GM10847 (cell line): Measurements from ENCODE around the gene ITPKB.

Source experiments
- POLR2A ChIP-seq: IDR thresholded peaks from 2 replicates; pipeline ENCODE4 v1.6.1; 2011; ENCODE audit not compliant: insufficient read length; ENCODE audit errors: extremely low read depth

The ITPKB gene

GRCh38 chr1:226640321-226641136 is 98.6 kb downstream of the ITPKB start:
- TF ChIP-seq POLR2A: no peak

- TF ChIP-seq POLR2A: no peak
These were observed 99.4 kb downstream of the ITPKB start for GRCh38 chr1:226639631-226640061.

- TF ChIP-seq POLR2A: no peak
These were observed 100.5 kb downstream of the ITPKB start for GRCh38 chr1:226638608-226639007.

GRCh38 chr1:226638001-226638601 is 101.0 kb downstream of the ITPKB start:
- no peak for TF ChIP-seq POLR2A

GRCh38 chr1:226637147-226637935 is 101.7 kb downstream of the ITPKB start:
- TF ChIP-seq POLR2A: no peak

- no peak for TF ChIP-seq POLR2A
These were observed 102.3 kb downstream of the ITPKB start for GRCh38 chr1:226636847-226637096.

- TF ChIP-seq POLR2A: no peak
These were observed 103.6 kb downstream of the ITPKB start for GRCh38 chr1:226635456-226635941.

GRCh38 chr1:226634611-226635246 is 104.4 kb downstream of the ITPKB start:
- TF ChIP-seq POLR2A: no peak

- no peak for TF ChIP-seq POLR2A
These were observed 104.9 kb downstream of the ITPKB start for GRCh38 chr1:226634166-226634588.

- TF ChIP-seq POLR2A: no peak
These were observed 105.4 kb downstream of the ITPKB start for GRCh38 chr1:226633541-226634165.

- TF ChIP-seq POLR2A: no peak
These were observed 106.1 kb downstream of the ITPKB start for GRCh38 chr1:226632922-226633351.

- no peak for TF ChIP-seq POLR2A
These were observed 106.8 kb downstream of the ITPKB start for GRCh38 chr1:226632169-226632879.

GRCh38 chr1:226631229-226632000 is 107.7 kb downstream of the ITPKB start:
- no peak for TF ChIP-seq POLR2A

- TF ChIP-seq POLR2A: no peak
These were observed 108.5 kb downstream of the ITPKB start for GRCh38 chr1:226630592-226630991.
